ENCODE results near the gene NELL2.

The NELL2 gene

GRCh38 chr12:44863867-44864266 lies 12.2 kb downstream of the NELL2 start:
- no peak for DNase-seq (ENCODE audit: low spot score)
- no peak for TF ChIP-seq CTCF (IDR thresholded peaks at IDR 0.05; ENCODE audit: extremely low read depth, missing control alignments)

GRCh38 chr12:44859998-44860689 lies 16.0 kb downstream of the NELL2 start:
- no peak for DNase-seq (ENCODE audit: low spot score)
- no peak for TF ChIP-seq CTCF (IDR thresholded peaks at IDR 0.05; ENCODE audit: extremely low read depth, missing control alignments)

GRCh38 chr12:44858226-44858855 lies 17.8 kb downstream of the NELL2 start:
- no peak for DNase-seq (ENCODE audit: low spot score)
- no peak for TF ChIP-seq CTCF (IDR thresholded peaks at IDR 0.05; ENCODE audit: extremely low read depth, missing control alignments)

- no peak for TF ChIP-seq CTCF (IDR thresholded peaks at IDR 0.05; ENCODE audit: extremely low read depth, missing control alignments)
- DNase-seq (ENCODE audit: low spot score): no peak
Measured at GRCh38 chr12:44852483-44852882, 23.6 kb downstream of the NELL2 start.

- TF ChIP-seq CTCF (IDR thresholded peaks at IDR 0.05; ENCODE audit: extremely low read depth, missing control alignments): no peak
- no peak for DNase-seq (ENCODE audit: low spot score)
Measured at GRCh38 chr12:44851586-44851985, 24.5 kb downstream of the NELL2 start.

- DNase-seq (ENCODE audit: low spot score): peak; percentile 24
- TF ChIP-seq CTCF (IDR thresholded peaks at IDR 0.05; ENCODE audit: extremely low read depth, missing control alignments): no peak
Measured at GRCh38 chr12:44848703-44849085, 27.4 kb downstream of the NELL2 start.

GRCh38 chr12:44847888-44848702 lies 28.0 kb downstream of the NELL2 start:
- DNase-seq (ENCODE audit: low spot score): peak; percentile 18
- TF ChIP-seq CTCF (IDR thresholded peaks at IDR 0.05; ENCODE audit: extremely low read depth, missing control alignments): no peak
